HG02763 (cell line): Measurements from ENCODE around the gene S1PR1.

Experiments
- ATAC-seq: cut with Tn5 transposase; IDR thresholded peaks from one replicate; pipeline ENCODE4 v1.9.1; 2021; ENCODE audit warnings: mild to moderate bottlenecking, moderate library complexity; ENCODE audit not compliant: unreplicated experiment

S1PR1 gene

DNA sequence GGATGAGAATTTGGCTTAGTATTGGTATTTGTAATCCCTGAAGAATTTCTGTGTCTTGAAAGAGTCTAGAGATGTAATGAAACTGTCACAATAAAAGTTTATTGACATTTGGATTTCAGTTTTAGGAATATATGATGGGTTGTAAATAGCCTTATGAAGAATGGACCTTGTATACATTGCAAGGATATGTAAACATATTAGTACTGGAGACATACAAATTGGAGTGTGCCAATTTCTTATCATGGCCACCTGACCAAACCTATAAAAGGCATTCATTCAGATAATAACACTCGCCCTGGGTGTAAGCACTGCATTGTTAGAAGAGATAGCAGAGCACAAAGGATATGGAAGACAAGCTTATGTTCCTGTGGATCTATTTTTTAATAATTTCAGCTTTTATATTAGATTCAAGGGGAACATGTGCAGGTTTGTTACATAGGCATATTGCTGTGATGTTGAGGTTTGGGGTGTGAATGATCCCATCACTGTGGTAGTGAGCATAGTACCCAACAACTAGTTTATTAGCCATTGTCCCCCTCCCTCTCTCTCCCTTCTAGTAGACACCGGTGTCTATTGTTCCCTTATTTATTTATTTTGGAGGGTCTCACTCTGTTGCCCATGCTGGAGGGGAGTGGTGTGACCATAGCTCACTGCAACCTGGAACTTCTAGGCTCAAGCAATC, 8.6 kb downstream of the S1PR1 start:
- ATAC-seq: no peak

DNA sequence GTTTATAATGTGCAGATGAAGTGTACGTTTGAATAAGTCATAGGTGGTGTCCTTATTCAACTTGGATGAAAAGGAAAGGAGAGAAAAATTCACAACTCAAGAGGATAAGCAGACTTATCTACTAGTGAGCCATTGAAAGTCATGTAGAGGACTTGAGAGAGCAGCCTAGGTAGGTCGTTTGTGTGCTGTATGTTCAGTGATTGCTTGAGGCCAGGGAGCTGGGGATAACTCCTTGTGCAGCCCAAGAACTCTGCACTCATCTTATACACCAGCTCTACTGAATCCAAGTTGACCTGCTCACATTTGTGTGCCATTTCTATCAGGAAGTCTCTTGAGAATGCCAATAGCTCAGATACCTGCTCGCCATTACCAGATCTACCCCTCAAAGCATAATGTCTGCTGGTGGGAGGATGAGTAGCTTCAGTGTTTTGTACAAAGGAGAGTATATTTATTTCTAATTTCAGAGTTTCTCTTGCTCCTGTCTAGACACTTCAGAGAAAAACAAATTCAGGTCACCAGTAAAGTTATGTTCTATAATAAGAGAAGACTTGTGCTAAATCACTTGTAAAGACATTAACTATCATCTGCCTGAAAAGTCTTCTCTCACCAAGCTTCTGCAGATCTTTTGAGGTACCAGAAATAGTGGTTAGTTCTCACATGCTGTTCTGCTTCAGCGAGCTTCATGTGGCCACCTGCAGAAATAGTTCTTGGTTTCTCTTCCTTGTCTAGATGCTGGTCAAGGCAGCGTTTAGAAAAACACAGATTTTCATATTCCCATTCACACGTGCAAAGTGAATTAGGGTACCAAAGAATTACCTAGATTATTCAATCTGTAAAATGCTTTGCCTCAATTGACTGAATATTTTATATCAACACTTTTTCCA, 10.8 kb downstream of the S1PR1 start:
- ATAC-seq: peak; percentile 92

DNA sequence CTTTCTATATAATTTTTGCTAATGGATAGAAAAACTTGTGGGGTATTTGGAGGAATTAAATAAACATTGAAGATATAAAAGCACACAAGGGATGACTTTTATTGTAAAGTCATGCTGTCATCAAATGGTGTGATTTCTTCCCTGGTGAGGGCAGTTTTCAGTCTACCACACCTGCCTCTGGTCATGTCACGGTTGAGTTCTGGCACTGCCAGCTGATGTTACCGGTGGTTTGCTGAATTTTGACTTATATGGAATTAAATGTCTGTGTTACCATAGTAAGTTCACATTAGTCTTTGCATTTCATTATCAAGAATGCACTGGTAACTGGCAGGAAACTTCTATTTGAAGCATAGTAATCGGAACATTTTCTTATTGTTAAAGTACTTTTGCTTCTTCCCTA, 13.4 kb downstream of the S1PR1 start:
- no peak for ATAC-seq

DNA sequence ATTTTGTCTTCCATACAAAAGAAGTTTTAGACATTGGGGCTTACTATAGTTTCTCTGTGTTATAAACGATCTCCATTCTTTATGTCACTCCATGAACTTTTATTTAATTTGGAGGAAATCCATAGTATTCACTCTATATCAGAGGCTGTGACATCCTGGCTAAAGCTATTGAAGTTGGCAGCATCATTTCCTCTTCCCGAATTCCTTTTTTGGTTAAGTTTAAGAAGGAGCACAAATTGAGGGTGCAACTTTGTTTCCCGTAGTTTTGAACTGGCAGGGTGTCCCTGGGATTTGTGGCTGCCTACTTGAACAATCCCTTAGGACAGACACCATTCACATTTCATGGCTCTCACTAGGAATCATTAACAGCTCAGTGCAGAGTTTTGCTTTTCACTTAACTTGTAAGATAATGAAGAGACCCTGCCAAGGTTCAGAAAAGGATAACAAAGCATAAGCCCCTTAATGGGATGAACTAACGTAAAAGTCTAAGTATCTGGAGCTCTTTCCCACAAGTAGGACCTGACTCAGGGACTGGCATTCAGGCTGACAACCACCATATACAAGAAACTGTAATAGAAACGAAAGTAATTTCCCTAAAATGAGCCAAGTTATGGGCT, 13.9 kb downstream of the S1PR1 start:
- ATAC-seq: no peak

GRCh38 chr1:101251504-101251903, 14.7 kb downstream of the S1PR1 start:
- ATAC-seq: no peak

DNA sequence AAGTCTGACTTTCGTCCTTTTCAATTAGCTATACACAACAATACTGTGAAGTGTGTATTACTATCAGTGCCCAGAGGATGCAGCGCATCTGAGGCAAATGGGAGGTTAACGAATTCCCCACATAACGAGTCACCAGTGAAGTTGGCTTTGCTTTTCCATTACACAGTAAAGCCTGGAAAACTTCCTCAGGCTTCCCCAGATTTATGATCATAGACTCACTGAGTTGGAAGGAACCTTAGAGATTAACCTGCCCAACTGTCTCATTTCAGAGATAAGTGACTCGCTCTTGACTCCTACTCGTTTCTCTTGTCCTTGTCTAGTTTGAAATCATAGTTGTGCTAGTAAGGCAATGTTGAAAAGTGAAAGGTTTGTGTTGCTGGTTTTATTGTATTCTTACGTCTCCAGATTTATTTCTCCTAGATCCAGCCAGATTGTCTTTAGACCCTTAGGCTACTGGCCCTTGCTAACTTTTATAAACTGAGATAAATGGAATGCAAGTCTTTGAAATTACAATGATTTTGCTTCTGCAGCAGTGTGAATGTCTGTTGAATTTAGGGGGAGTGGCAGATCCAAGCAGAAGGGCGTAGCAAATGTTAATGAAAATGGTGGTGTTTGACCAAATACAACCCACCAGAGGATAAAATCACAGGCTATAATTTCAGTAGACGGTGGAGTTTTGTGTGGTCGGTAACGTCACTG, 17.3 kb downstream of the S1PR1 start:
- ATAC-seq: no peak

DNA sequence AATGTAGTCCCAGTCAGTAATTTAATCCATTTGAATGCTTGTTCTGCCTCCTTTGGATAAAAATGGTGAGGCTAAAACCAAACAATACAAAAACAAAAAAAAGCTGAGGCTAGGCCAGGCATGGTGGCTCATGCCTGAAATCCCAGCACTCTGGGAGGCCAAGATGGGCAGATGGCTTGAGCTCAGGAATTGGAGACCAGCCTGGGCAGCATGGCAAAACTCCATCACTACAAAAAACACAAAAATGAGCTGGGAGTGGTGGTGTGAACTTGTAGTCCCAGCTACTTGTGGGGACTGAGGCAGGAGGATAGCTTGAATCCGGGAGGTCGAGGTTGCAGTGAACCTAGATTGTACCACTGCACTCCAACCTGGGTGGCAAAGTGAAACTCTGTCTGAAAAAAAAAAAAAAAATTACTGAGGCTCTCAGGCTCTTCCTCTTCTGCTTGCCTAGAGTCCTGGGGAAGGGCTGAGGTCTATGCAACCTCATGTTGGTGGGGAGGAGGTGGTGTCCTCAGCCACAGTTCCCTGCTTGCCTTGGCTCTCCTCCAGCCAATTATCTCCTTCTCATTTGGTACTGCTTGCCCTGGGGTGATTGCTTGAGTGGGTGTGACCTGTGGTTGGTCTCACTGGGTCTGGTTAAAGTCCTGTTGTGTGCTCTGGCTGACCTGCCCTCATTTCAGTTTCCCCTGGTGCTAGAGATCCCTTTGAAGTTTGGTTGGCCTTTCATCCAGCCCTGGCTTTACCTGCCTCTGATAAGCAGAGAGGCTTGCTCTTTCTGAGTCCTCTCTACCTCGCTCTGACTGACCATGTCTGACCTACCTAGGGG, 20.9 kb downstream of the S1PR1 start:
- ATAC-seq: peak; percentile 88

DNA sequence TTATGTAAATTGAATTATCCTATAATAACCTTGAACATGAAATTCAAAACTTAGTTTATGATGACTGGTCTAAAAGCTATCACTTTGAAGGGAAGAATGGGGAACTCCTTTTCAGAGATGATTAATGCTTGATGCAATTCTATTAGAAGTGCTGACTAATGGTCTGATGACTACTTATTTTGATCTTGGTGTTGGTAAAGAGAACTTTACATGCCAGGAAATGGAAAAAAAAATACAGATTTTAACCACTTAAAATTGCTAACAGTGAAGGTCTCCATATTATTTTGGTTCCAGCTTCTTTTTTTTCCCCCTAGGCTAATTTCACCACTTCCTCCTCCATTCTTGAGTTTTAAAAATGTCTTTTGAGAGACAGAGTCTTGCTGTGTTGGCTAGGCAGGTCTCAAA, 22.9 kb downstream of the S1PR1 start:
- ATAC-seq: no peak

GRCh38 chr1:101260556-101261350, 23.9 kb downstream of the S1PR1 start:
- ATAC-seq: no peak

DNA sequence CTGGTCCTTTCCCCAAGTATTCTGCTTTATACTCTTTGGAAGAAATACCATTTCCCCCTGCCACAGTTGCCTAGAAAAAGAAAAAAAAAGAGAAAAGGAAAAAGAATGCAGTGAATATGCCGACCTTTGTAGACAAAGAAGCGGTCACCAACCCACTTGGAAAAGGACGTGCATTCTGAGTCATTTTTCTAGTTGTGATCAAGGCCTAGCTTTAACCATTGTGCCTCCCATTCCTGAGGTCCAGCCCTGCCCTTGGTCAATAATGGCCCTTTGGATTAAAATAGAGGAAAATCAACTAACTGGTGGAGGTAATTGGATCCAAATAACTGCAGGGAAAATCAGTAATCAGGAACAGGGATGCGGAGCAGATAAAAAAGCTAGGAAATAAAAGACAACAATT, 24.8 kb downstream of the S1PR1 start:
- no peak for ATAC-seq

DNA sequence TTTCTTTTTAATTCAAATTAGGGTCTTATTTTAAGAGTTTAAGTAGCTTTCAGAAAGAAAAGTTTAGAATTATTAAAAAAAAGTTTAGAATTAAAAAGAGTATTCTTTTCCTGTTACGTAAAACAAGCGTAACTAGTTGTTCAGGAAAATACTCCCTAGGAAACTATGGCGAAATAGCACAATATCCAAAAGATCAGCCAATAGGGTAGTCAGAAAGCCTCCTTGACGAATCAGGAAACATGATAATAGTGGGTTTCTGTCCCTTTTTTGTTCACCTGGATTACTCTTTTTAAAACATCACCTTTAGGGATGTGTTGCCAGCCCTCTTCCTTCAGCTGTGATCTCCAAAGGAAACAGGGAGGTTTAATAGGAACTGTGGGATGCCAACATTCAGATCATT, 25.2 kb downstream of the S1PR1 start:
- ATAC-seq: no peak

DNA sequence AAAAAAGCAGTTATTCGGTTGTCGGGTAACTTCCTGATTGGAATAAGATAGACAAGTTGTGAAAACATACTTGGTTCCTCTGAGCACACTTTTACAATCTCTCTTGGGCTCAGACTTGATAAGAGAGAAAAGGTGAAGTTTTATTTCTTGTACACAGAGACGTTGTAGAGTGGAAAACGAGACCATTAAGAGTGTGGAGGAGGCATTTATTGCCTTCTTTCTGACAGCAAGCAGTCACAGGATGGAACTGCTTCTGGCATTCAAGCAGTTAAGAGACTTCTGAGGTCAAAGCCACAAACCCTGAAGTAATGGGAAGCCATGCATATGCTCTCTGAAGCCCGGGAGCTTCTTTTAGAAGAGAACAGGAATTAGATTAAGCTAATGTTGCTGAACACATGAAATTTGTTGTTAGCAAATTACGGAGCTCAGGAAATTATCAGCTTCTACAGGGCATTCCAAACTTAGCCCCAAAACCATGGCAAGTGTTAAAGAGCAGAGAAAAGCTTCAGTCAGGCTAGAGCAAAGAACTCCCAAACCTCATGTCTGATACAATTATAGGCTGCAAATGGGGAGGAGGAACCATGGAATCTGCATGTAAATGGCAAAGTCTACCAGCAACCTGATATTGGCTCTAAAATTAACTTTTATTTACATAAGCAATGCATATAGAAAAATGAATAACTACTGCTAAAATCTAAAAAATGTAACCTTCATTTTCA, 26.0 kb downstream of the S1PR1 start:
- no peak for ATAC-seq

GRCh38 chr1:101264697-101265096, 27.9 kb downstream of the S1PR1 start:
- ATAC-seq: no peak

DNA sequence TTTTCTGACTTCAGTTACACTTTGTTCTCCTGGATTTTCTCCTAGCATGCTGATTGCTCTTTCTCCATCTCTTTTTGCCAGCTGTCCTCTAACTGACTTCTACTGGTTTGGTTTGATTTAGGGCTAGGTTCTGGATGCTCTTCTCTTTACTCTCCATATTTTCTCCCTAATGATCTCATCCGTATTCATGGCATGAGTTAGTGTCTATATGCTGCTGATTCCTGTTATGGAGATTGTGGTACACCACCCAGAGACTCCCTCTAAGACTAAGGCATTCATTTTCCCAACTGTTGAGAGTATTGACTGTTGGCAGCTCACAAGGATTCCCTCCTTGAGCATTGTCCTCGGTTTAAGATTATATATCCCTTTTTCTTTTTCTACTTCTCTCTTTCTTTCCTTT, 28.9 kb downstream of the S1PR1 start:
- ATAC-seq: no peak

DNA sequence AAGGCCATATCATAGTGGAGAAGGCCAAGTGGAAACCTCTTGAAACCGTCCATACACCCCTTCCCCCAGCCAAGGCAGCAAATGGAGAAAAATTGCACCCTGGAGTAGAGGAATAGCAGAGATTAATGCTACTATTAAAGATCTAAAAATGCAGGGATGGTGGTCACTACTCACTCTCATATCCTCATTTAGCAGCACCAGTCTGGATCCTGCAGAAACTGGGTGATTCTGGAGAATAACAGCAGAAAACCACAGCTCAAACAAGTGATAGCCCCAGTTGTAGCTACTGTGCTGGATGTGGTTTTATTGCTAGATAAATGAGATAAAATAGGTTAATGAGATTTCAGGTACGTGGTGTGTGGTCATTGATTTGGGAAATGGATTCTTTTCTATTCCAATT, 30.3 kb downstream of the S1PR1 start:
- no peak for ATAC-seq

DNA sequence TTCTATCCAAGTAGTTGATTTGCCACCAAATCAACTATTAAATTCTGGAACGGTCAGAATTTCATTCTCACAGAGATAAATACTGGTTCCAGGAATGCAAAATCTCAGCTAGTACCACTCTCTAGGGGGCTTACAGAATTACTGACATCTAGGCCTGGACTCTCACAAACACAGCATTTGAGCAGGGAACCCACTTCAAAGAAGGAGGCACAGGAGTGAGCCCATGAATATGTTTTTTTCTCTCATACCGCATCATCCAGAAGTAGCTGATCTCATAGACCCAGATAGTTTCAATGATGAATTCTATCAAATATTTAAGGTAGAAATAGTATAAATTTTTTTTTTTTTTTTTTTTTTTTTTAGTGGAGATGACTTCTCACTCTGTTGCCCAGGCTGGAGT, 32.1 kb downstream of the S1PR1 start:
- no peak for ATAC-seq

DNA sequence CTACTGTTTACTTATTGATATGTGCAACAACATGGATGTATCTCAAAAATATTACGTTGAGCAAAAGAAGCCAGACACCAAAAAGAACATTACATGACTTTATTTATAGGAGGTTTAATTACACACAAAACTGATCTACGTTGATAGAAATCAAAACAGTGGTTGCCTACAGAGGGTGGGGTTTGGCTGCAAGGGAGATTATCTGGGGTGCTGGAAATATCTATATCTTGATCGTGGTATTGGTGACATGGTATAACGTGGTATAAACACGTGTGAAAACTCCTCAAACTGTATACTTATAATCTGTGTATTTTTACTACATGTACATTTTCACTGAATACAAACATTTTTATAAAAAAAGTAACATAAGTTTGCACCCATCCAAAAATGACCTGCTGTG, 38.9 kb downstream of the S1PR1 start:
- no peak for ATAC-seq

DNA sequence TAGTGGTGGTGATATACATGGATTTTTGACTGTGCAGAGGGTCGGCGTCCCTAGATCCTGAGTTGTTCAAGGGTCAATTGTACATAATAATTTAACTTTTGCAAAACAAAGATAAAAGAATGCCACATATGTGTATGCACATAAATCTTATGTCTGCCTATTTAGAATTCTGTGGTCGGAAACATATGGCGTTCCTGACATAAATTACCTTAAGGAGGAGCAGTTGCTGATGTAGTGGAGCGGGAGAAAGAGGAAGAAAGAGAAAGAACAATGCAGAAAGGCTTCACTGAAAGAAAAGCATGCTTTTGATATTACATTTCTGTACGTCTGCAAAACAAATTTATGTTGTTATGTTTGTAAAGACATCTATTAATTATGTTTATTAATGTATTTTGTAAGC, 40.0 kb downstream of the S1PR1 start:
- ATAC-seq: no peak

DNA sequence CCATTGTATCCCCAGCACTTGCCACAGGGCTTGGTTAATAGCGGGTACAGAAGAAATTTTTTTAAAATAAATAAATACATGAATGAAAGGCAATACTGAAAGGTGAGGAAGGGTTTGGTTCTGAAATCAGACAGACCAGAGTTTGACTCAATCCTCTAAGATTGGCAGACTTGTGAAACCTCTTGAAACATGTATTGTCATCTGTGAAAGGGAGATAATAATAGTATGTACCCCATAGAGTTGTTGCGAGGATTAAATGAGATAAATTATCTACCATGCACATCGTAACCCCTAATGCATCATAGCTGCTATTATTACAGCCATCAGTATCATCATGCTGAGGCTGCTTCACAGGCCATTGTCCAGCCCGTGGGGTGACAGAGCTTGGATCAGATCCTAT, 41.4 kb downstream of the S1PR1 start:
- no peak for ATAC-seq
